ENCODE data around the gene SCAMP5.

SCAMP5 gene

GRCh38 chr15:75043509-75044257, 48.3 kb downstream of the SCAMP5 start:
- no peak overlapping the region for H3K4me3 ChIP-seq (ENCODE audit: low read depth, low read length)
- peak; percentile 84 for TF ChIP-seq CTCF (conservative IDR thresholded peaks at IDR 0.05; ENCODE audit: low read depth, low read length)
- DNase-seq (ENCODE audit: low read depth), result peak; percentile 100

GRCh38 chr15:75044258-75044878, 49.0 kb downstream of the SCAMP5 start:
- no peak overlapping the region for H3K4me3 ChIP-seq (ENCODE audit: low read depth, low read length)
- TF ChIP-seq CTCF (conservative IDR thresholded peaks at IDR 0.05; ENCODE audit: low read depth, low read length), result no peak
- no peak for DNase-seq (ENCODE audit: low read depth)

- H3K4me3 ChIP-seq (ENCODE audit: low read depth, low read length), result no peak overlapping the region
- no peak for TF ChIP-seq CTCF (conservative IDR thresholded peaks at IDR 0.05; ENCODE audit: low read depth, low read length)
- no peak for DNase-seq (ENCODE audit: low read depth)
Observed at GRCh38 chr15:75045332-75046015, 50.1 kb downstream of the SCAMP5 start.

GRCh38 chr15:75048394-75048793, 53.0 kb downstream of the SCAMP5 start:
- no peak overlapping the region for H3K4me3 ChIP-seq (ENCODE audit: low read depth, low read length)
- TF ChIP-seq CTCF (conservative IDR thresholded peaks at IDR 0.05; ENCODE audit: low read depth, low read length), result no peak
- DNase-seq (ENCODE audit: low read depth), result no peak

GRCh38 chr15:75049392-75049791, 54.0 kb downstream of the SCAMP5 start:
- no peak overlapping the region for H3K4me3 ChIP-seq (ENCODE audit: low read depth, low read length)
- DNase-seq (ENCODE audit: low read depth), result no peak
- TF ChIP-seq CTCF (conservative IDR thresholded peaks at IDR 0.05; ENCODE audit: low read depth, low read length), result no peak

- DNase-seq (ENCODE audit: low read depth), result no peak
- TF ChIP-seq CTCF (conservative IDR thresholded peaks at IDR 0.05; ENCODE audit: low read depth, low read length), result no peak
- H3K4me3 ChIP-seq (ENCODE audit: low read depth, low read length), result no peak overlapping the region
Observed at GRCh38 chr15:75050283-75050682, 54.9 kb downstream of the SCAMP5 start.
